Right atrium auricular region (tissue), 2 donors: ENCODE measurements around the gene CNTF. TPM values are rescaled to one million over a fixed set of nuclear protein-coding genes. Genes with fewer than 3 reads are reported as not detected.

Source experiments
- DNase-seq: peaks from one replicate; pipeline ENCODE4 v3.0.0-alpha.2; 2019; ENCODE audit warnings: low spot score
- H3K27ac ChIP-seq, 2 donors: fragments of 200-600 bp; sonication (generic); 1 replicate in 1 of 2; 2 replicates in 1 of 2; pipeline ENCODE4 v1.5.1; 2016 to 2019
- H3K27me3 ChIP-seq, 2 donors: fragments of 200-600 bp; sonication (generic); one replicate each; pipeline versions ENCODE4 v1.5.1 to v1.6.0; 2017 to 2019
- H3K36me3 ChIP-seq: fragments of 200-600 bp; sonication (generic); one replicate; pipeline ENCODE4 v1.5.1; 2016
- H3K4me1 ChIP-seq, 2 donors: fragments of 200-600 bp; sonication (generic); one replicate each; pipeline versions ENCODE4 v1.5.1 to v1.6.0; 2017 to 2019
- H3K4me3 ChIP-seq, 2 donors: fragments of 200-600 bp; sonication (generic); 1 replicate in 1 of 2; 2 replicates in 1 of 2; pipeline ENCODE4 v1.5.1; 2017 to 2019; ENCODE audit warnings: mild to moderate bottlenecking in 1 of 2, moderate library complexity in 1 of 2
- H3K9me3 ChIP-seq, 2 donors: fragments of 200-600 bp; sonication (generic); one replicate each; pipeline ENCODE4 v1.5.1; 2019
- CTCF ChIP-seq, 2 donors: fragments of 200-600 bp; sonication (generic); IDR thresholded peaks; one replicate each; pipeline ENCODE4 v1.5.1; 2019; ENCODE audit warnings: antibody characterized with exemption in 2 of 2
- total RNA-seq, 2 donors: library from RNA; depleted of rRNA; stranded (reverse); fragments of >200 nt; gene quantifications; one replicate each; pipeline ENCODE4 v1.1.0, GENCODE V29; 2016

The CNTF gene
- total RNA-seq, 2 donors from 2014 or later: 0.30 to 1.6 TPM

GRCh38 chr11:58597486-58598144 lies 24.9 kb upstream of the CNTF start:
- H3K36me3 ChIP-seq: no peaks in the 10 kb centered on the region
- H3K9me3 ChIP-seq: no peaks in the 10 kb centered on the region
- H3K4me1 ChIP-seq: peaks cover 0 to 26% of the 10 kb centered on the region in 2 donors
- no peak for DNase-seq
- no peak overlapping the region for H3K27ac ChIP-seq
- H3K4me3 ChIP-seq: no peak overlapping the region
- H3K27me3 ChIP-seq: no peaks in the 10 kb centered on the region
- TF ChIP-seq CTCF (IDR thresholded peaks at IDR 0.05): no peak

- Histone ChIP-seq H3K27me3 (no peaks in the 10 kb centered on the region), H3K27ac (no peak overlapping the region), H3K4me3 (no peak overlapping the region), H3K36me3 (no peaks in the 10 kb centered on the region), H3K4me1 (peaks cover 0 to 17% of the 10 kb centered on the region in 2 donors), H3K9me3 (no peaks in the 10 kb centered on the region)
- no peak for TF ChIP-seq CTCF (IDR thresholded peaks at IDR 0.05)
- DNase-seq: no peak
Observed at GRCh38 chr11:58600510-58600909, 22.0 kb upstream of the CNTF start.

- TF ChIP-seq CTCF (IDR thresholded peaks at IDR 0.05): no peak
- H3K36me3 ChIP-seq: peaks cover 23% of the 10 kb centered on the region
- DNase-seq: no peak
- H3K27ac ChIP-seq: no peak overlapping the region
- H3K27me3 ChIP-seq: no peaks in the 10 kb centered on the region
- no peak overlapping the region for H3K4me3 ChIP-seq
- peaks cover 0 to 8% of the 10 kb centered on the region in 2 donors for H3K4me1 ChIP-seq
- no peaks in the 10 kb centered on the region for H3K9me3 ChIP-seq
Observed at GRCh38 chr11:58606930-58607714, 15.3 kb upstream of the CNTF start.

GRCh38 chr11:58608331-58608730 lies 14.1 kb upstream of the CNTF start:
- H3K9me3 ChIP-seq: no peaks in the 10 kb centered on the region
- H3K27ac ChIP-seq: no peak overlapping the region
- no peaks in the 10 kb centered on the region for H3K27me3 ChIP-seq
- no peak for TF ChIP-seq CTCF (IDR thresholded peaks at IDR 0.05)
- H3K4me1 ChIP-seq: peaks cover 0 to 8% of the 10 kb centered on the region in 2 donors
- H3K36me3 ChIP-seq: peaks cover 35% of the 10 kb centered on the region
- DNase-seq: no peak
- no peak overlapping the region for H3K4me3 ChIP-seq

- TF ChIP-seq CTCF (IDR thresholded peaks at IDR 0.05): no peak
- DNase-seq: no peak
- Histone ChIP-seq H3K27me3 (no peaks in the 10 kb centered on the region), H3K36me3 (peaks cover 49% of the 10 kb centered on the region), H3K4me1 (peaks cover 0 to 8% of the 10 kb centered on the region in 2 donors), H3K4me3 (no peak overlapping the region), H3K27ac (no peak overlapping the region), H3K9me3 (no peaks in the 10 kb centered on the region)
Observed at GRCh38 chr11:58609723-58610122, 12.7 kb upstream of the CNTF start.
